WTC11 (cell line): ENCODE measurements around the gene PIP4K2A. TPM values are rescaled to one million over a fixed set of nuclear protein-coding genes. Genes with fewer than 3 reads are reported as not detected.

Source experiments
- ATAC-seq: fragments of 200-7000 bp; cut with Tn5 transposase; 2 replicates; pipeline ENCODE4 v1.10.0; 2021; ENCODE audit warnings: mild to moderate bottlenecking, moderate library complexity
- CTCF ChIA-PET: fragments of 300-600 bp; sonication (Branson Sonifier 250); formaldehyde crosslinking; loops from one replicate; lab custom pipeline; 2021; ENCODE audit warnings: antibody characterized with exemption; lab: Charles Lee
- POLR2A ChIA-PET: fragments of 350-600 bp; sonication (Branson Sonifier 250); formaldehyde crosslinking; loops from one replicate; lab custom pipeline; 2021; ENCODE audit warnings: antibody characterized with exemption; lab: Charles Lee
- DNase-seq: peaks from one replicate; pipeline ENCODE4 v3.0.0; 2021; ENCODE audit warnings: low spot score
- H3K27ac Mint-ChIP-seq: 2 replicates; pipeline ENCODE4 v1.8.0; 2021; ENCODE audit warnings: mixed read lengths
- H3K27me3 Mint-ChIP-seq: 2 replicates; pipeline ENCODE4 v1.8.0; 2021; ENCODE audit warnings: low read depth, mild to moderate bottlenecking, moderate library complexity, mixed read lengths
- H3K36me3 Mint-ChIP-seq: 2 replicates; pipeline ENCODE4 v1.8.0; 2021; ENCODE audit warnings: mixed read lengths
- H3K4me1 Mint-ChIP-seq: 2 replicates; pipeline ENCODE4 v1.8.0; 2022; ENCODE audit warnings: mixed read lengths
- H3K4me3 Mint-ChIP-seq: 2 replicates; pipeline ENCODE4 v1.8.0; 2021; ENCODE audit warnings: mild to moderate bottlenecking, moderate library complexity, mixed read lengths
- H3K9me3 Mint-ChIP-seq: 2 replicates; pipeline ENCODE4 v1.8.0; 2021; ENCODE audit warnings: mixed read lengths
- CREM ChIP-seq: sonication (generic); formaldehyde crosslinking; IDR thresholded peaks from 2 replicates; pipeline ENCODE4 v1.8.1; 2022; ENCODE audit warnings: mild to moderate bottlenecking, missing genetic modification reagents, moderate library complexity
- EMX1 ChIP-seq: fragments of 250-450 bp; sonication (Bioruptor Pico); IDR thresholded peaks from 2 replicates; pipeline ENCODE4 v1.8.0; 2021; ENCODE audit warnings: mild to moderate bottlenecking
- FOXP1 ChIP-seq: sonication (generic); formaldehyde crosslinking; IDR thresholded peaks from 2 replicates; pipeline ENCODE4 v1.8.0; 2022; ENCODE audit warnings: missing genetic modification reagents, mild to moderate bottlenecking, moderate library complexity, borderline replicate concordance
- IRF2 ChIP-seq: sonication (generic); formaldehyde crosslinking; IDR thresholded peaks from 2 replicates; pipeline ENCODE4 v1.8.0; 2022; ENCODE audit warnings: low read depth, missing genetic modification reagents, borderline replicate concordance
- JUN ChIP-seq: sonication (generic); formaldehyde crosslinking; IDR thresholded peaks from 2 replicates; pipeline ENCODE4 v1.8.0; 2023; ENCODE audit warnings: mild to moderate bottlenecking, missing genetic modification reagents
- KAT7 ChIP-seq: sonication (generic); formaldehyde crosslinking; IDR thresholded peaks from 2 replicates; pipeline ENCODE4 v1.8.1; 2023; ENCODE audit warnings: missing genetic modification reagents, mild to moderate bottlenecking, borderline replicate concordance
- OVOL2 ChIP-seq: fragments of 250-450 bp; sonication (Bioruptor Pico); IDR thresholded peaks from 2 replicates; pipeline ENCODE4 v1.9.0; 2021; ENCODE audit warnings: mild to moderate bottlenecking, borderline replicate concordance
- RORB ChIP-seq: fragments of 250-450 bp; sonication (Bioruptor Pico); IDR thresholded peaks from 2 replicates; pipeline ENCODE4 v1.9.0; 2021; ENCODE audit warnings: mild to moderate bottlenecking
- SMAD3 ChIP-seq: sonication (generic); formaldehyde crosslinking; IDR thresholded peaks from 2 replicates; pipeline ENCODE4 v1.8.0; 2022; ENCODE audit warnings: missing genetic modification reagents, mild to moderate bottlenecking, borderline replicate concordance
- SOX15 ChIP-seq: fragments of 250-450 bp; sonication (Bioruptor Pico); IDR thresholded peaks from 2 replicates; pipeline ENCODE4 v1.9.0; 2021; ENCODE audit warnings: mild to moderate bottlenecking
- TEAD1 ChIP-seq: sonication (generic); formaldehyde crosslinking; IDR thresholded peaks from 2 replicates; pipeline ENCODE4 v1.8.0; 2022; ENCODE audit warnings: mild to moderate bottlenecking, missing genetic modification reagents
- TEAD4 ChIP-seq: sonication (generic); formaldehyde crosslinking; IDR thresholded peaks from 2 replicates; pipeline ENCODE4 v1.8.0; 2022; ENCODE audit warnings: mild to moderate bottlenecking, missing genetic modification reagents
- ZNF121 ChIP-seq: sonication (generic); formaldehyde crosslinking; IDR thresholded peaks from 2 replicates; pipeline ENCODE4 v1.8.0; 2023; ENCODE audit warnings: missing genetic modification reagents
- ZNF317 ChIP-seq: sonication (generic); formaldehyde crosslinking; IDR thresholded peaks from 2 replicates; pipeline ENCODE4 v1.8.1; 2023; ENCODE audit warnings: low read depth, mild to moderate bottlenecking, moderate library complexity, missing genetic modification reagents, borderline replicate concordance
- ZNF416 ChIP-seq: fragments of 250-450 bp; sonication (Bioruptor Pico); IDR thresholded peaks from 2 replicates; pipeline ENCODE4 v1.9.0; 2021; ENCODE audit warnings: mild to moderate bottlenecking, inconsistent platforms
- total RNA-seq: library from RNA; stranded (reverse); gene quantifications from 3 replicates; pipeline ENCODE4 v1.2.3, GENCODE V29; 2021
- TF ChIP-seq, protein P1 (sequence below): sonication (generic); formaldehyde crosslinking; IDR thresholded peaks from 2 replicates; pipeline ENCODE4 v1.8.0; 2022; ENCODE audit warnings: mild to moderate bottlenecking, missing genetic modification reagents
- TF ChIP-seq, protein P2 (sequence below): sonication (generic); formaldehyde crosslinking; conservative IDR thresholded peaks from 2 replicates; pipeline ENCODE4 v1.8.1; 2023; ENCODE audit warnings: mild to moderate bottlenecking, low read depth, missing genetic modification reagents, moderate library complexity
- TF ChIP-seq, protein P3 (sequence below): fragments of 250-450 bp; sonication (Bioruptor Pico); IDR thresholded peaks from 2 replicates; pipeline ENCODE4 v1.8.0; 2021; ENCODE audit warnings: mild to moderate bottlenecking
- TF ChIP-seq, protein P4 (sequence below): sonication (generic); formaldehyde crosslinking; IDR thresholded peaks from 2 replicates; pipeline ENCODE4 v1.8.1; 2022; ENCODE audit warnings: missing genetic modification reagents, borderline replicate concordance
- TF ChIP-seq, protein P5 (sequence below): sonication (generic); formaldehyde crosslinking; IDR thresholded peaks from 2 replicates; pipeline ENCODE4 v1.8.1; 2022; ENCODE audit warnings: low read depth, mild to moderate bottlenecking, moderate library complexity, missing genetic modification reagents, borderline replicate concordance
- TF ChIP-seq, protein P6 (sequence below): sonication (generic); formaldehyde crosslinking; IDR thresholded peaks from 2 replicates; pipeline ENCODE4 v1.8.1; 2023; ENCODE audit warnings: mild to moderate bottlenecking, moderate library complexity, missing genetic modification reagents
- TF ChIP-seq, protein P7 (sequence below): sonication (generic); formaldehyde crosslinking; IDR thresholded peaks from 2 replicates; pipeline ENCODE4 v1.8.0; 2023; ENCODE audit warnings: mild to moderate bottlenecking, missing genetic modification reagents

The PIP4K2A gene
- total RNA-seq, 1 experiment from 2014 or later = 47.5 TPM

- ChIA-PET POLR2A (no interaction called here), CTCF (interaction anchor here (0.6 kb wide), 1 partner anchor 360 kb away, joined by 5 read pairs; no protein-coding TSS in a partner anchor)
- no peak for DNase-seq
- H3K4me1 Mint-ChIP-seq = peaks cover 26% of the 10 kb centered on the region
- TF ChIP-seq, protein P1, sequence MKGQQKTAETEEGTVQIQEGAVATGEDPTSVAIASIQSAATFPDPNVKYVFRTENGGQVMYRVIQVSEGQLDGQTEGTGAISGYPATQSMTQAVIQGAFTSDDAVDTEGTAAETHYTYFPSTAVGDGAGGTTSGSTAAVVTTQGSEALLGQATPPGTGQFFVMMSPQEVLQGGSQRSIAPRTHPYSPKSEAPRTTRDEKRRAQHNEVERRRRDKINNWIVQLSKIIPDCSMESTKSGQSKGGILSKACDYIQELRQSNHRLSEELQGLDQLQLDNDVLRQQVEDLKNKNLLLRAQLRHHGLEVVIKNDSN (CRISPR knock-in tag) = no peak
- TF ChIP-seq OVOL2 (CRISPR knock-in tag) (no peak), SMAD3 (CRISPR knock-in tag) (no peak), CREM (no peak), EMX1 (CRISPR knock-in tag) (no peak), FOXP1 (CRISPR knock-in tag) (no peak), IRF2 (CRISPR knock-in tag) (no peak), TEAD1 (CRISPR knock-in tag) (no peak), KAT7 (CRISPR knock-in tag) (no peak), ZNF416 (CRISPR knock-in tag) (no peak), TEAD4 (CRISPR knock-in tag) (no peak), ZNF121 (CRISPR knock-in tag) (no peak), RORB (CRISPR knock-in tag) (no peak)
- TF ChIP-seq, protein P2, sequence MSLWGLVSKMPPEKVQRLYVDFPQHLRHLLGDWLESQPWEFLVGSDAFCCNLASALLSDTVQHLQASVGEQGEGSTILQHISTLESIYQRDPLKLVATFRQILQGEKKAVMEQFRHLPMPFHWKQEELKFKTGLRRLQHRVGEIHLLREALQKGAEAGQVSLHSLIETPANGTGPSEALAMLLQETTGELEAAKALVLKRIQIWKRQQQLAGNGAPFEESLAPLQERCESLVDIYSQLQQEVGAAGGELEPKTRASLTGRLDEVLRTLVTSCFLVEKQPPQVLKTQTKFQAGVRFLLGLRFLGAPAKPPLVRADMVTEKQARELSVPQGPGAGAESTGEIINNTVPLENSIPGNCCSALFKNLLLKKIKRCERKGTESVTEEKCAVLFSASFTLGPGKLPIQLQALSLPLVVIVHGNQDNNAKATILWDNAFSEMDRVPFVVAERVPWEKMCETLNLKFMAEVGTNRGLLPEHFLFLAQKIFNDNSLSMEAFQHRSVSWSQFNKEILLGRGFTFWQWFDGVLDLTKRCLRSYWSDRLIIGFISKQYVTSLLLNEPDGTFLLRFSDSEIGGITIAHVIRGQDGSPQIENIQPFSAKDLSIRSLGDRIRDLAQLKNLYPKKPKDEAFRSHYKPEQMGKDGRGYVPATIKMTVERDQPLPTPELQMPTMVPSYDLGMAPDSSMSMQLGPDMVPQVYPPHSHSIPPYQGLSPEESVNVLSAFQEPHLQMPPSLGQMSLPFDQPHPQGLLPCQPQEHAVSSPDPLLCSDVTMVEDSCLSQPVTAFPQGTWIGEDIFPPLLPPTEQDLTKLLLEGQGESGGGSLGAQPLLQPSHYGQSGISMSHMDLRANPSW (CRISPR knock-in tag) = no peak
- TF ChIP-seq, protein P3, sequence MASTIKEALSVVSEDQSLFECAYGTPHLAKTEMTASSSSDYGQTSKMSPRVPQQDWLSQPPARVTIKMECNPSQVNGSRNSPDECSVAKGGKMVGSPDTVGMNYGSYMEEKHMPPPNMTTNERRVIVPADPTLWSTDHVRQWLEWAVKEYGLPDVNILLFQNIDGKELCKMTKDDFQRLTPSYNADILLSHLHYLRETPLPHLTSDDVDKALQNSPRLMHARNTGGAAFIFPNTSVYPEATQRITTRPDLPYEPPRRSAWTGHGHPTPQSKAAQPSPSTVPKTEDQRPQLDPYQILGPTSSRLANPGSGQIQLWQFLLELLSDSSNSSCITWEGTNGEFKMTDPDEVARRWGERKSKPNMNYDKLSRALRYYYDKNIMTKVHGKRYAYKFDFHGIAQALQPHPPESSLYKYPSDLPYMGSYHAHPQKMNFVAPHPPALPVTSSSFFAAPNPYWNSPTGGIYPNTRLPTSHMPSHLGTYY (CRISPR knock-in tag) = no peak
- TF ChIP-seq, protein P4, sequence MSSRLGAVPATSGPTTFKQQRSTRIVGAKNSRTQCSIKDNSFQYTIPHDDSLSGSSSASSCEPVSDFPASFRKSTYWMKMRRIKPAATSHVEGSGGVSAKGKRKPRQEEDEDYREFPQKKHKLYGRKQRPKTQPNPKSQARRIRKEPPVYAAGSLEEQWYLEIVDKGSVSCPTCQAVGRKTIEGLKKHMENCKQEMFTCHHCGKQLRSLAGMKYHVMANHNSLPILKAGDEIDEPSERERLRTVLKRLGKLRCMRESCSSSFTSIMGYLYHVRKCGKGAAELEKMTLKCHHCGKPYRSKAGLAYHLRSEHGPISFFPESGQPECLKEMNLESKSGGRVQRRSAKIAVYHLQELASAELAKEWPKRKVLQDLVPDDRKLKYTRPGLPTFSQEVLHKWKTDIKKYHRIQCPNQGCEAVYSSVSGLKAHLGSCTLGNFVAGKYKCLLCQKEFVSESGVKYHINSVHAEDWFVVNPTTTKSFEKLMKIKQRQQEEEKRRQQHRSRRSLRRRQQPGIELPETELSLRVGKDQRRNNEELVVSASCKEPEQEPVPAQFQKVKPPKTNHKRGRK = no peak
- TF ChIP-seq, protein P5, sequence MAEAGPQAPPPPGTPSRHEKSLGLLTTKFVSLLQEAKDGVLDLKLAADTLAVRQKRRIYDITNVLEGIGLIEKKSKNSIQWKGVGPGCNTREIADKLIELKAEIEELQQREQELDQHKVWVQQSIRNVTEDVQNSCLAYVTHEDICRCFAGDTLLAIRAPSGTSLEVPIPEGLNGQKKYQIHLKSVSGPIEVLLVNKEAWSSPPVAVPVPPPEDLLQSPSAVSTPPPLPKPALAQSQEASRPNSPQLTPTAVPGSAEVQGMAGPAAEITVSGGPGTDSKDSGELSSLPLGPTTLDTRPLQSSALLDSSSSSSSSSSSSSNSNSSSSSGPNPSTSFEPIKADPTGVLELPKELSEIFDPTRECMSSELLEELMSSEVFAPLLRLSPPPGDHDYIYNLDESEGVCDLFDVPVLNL (CRISPR knock-in tag) = no peak
- H3K36me3 Mint-ChIP-seq = peaks cover 4% of the 10 kb centered on the region
- peaks cover 11% of the 10 kb centered on the region for H3K9me3 Mint-ChIP-seq
- H3K27ac Mint-ChIP-seq = no peak overlapping the region
- ATAC-seq = no peak
- no peaks in the 10 kb centered on the region for H3K27me3 Mint-ChIP-seq
- H3K4me3 Mint-ChIP-seq = no peak overlapping the region
These were observed 74.0 kb downstream of the PIP4K2A start for GRCh38 chr10:22640359-22640758.

- DNase-seq = no peak
- no peak for ATAC-seq
- ChIA-PET POLR2A (no interaction called here), CTCF (no interaction called here)
- Mint-ChIP-seq H3K27ac (no peak overlapping the region), H3K4me1 (peaks cover 22% of the 10 kb centered on the region), H3K4me3 (no peak overlapping the region), H3K36me3 (peaks cover 4% of the 10 kb centered on the region), H3K9me3 (peaks cover 11% of the 10 kb centered on the region), H3K27me3 (no peaks in the 10 kb centered on the region)
- TF ChIP-seq, protein P6, sequence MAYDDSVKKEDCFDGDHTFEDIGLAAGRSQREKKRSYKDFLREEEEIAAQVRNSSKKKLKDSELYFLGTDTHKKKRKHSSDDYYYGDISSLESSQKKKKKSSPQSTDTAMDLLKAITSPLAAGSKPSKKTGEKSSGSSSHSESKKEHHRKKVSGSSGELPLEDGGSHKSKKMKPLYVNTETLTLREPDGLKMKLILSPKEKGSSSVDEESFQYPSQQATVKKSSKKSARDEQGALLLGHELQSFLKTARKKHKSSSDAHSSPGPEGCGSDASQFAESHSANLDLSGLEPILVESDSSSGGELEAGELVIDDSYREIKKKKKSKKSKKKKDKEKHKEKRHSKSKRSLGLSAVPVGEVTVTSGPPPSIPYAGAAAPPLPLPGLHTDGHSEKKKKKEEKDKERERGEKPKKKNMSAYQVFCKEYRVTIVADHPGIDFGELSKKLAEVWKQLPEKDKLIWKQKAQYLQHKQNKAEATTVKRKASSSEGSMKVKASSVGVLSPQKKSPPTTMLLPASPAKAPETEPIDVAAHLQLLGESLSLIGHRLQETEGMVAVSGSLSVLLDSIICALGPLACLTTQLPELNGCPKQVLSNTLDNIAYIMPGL (CRISPR knock-in tag) = no peak
- TF ChIP-seq, protein P7, sequence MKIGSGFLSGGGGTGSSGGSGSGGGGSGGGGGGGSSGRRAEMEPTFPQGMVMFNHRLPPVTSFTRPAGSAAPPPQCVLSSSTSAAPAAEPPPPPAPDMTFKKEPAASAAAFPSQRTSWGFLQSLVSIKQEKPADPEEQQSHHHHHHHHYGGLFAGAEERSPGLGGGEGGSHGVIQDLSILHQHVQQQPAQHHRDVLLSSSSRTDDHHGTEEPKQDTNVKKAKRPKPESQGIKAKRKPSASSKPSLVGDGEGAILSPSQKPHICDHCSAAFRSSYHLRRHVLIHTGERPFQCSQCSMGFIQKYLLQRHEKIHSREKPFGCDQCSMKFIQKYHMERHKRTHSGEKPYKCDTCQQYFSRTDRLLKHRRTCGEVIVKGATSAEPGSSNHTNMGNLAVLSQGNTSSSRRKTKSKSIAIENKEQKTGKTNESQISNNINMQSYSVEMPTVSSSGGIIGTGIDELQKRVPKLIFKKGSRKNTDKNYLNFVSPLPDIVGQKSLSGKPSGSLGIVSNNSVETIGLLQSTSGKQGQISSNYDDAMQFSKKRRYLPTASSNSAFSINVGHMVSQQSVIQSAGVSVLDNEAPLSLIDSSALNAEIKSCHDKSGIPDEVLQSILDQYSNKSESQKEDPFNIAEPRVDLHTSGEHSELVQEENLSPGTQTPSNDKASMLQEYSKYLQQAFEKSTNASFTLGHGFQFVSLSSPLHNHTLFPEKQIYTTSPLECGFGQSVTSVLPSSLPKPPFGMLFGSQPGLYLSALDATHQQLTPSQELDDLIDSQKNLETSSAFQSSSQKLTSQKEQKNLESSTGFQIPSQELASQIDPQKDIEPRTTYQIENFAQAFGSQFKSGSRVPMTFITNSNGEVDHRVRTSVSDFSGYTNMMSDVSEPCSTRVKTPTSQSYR (CRISPR knock-in tag) = no peak
- no peak for TF ChIP-seq ZNF317 (CRISPR knock-in tag)
- TF ChIP-seq, protein P4 = no peak
- TF ChIP-seq JUN (CRISPR knock-in tag) = no peak
- TF ChIP-seq EMX1 (CRISPR knock-in tag) = no peak
- no peak for TF ChIP-seq SOX15 (CRISPR knock-in tag)
- TF ChIP-seq CREM = no peak
These were observed 75.5 kb downstream of the PIP4K2A start for GRCh38 chr10:22638863-22639262.
